Central memory CD8-positive, alpha-beta T cell (primary cell): ENCODE measurements around the gene SHPK.
A peak's percentile ranks its signal among the peaks of the same experiment; 100 is the strongest.

Source experiments
- ATAC-seq: fragments of 150-1000 bp; cut with Tn5 transposase; replicated peaks from 2 replicates; pipeline ENCODE4 v1.10.0; 2022; ENCODE audit warnings: mild to moderate bottlenecking, moderate FRiP score, moderate number of reproducible peaks; ENCODE audit not compliant: poor library complexity, severe bottlenecking; ENCODE audit errors: extremely low read depth
- DNase-seq, 2 donors: peaks; one replicate each; pipeline ENCODE4 v3.0.0; 2021; ENCODE audit warnings: low spot score in 2 of 2
- H3K27ac Mint-ChIP-seq: one replicate; pipeline ENCODE4 v1.8.0; 2022; ENCODE audit warnings: low read depth, mild to moderate bottlenecking, moderate library complexity, mixed read lengths
- H3K27me3 Mint-ChIP-seq: one replicate; pipeline ENCODE4 v1.8.0; 2022; ENCODE audit warnings: mixed read lengths
- H3K36me3 Mint-ChIP-seq: one replicate; pipeline ENCODE4 v1.8.0; 2022; ENCODE audit warnings: mild to moderate bottlenecking, moderate library complexity, mixed read lengths; ENCODE audit not compliant: insufficient read depth
- H3K4me1 Mint-ChIP-seq: one replicate; pipeline ENCODE4 v1.8.0; 2022; ENCODE audit warnings: mixed read lengths
- H3K4me3 Mint-ChIP-seq: one replicate; pipeline ENCODE4 v1.8.0; 2022; ENCODE audit warnings: mild to moderate bottlenecking, moderate library complexity, mixed read lengths
- H3K9me3 Mint-ChIP-seq: one replicate; pipeline ENCODE4 v1.8.0; 2022; ENCODE audit warnings: mixed read lengths

The SHPK gene

GRCh38 chr17:3636154-3636907, at the start of gene SHPK, which contains the start of gene CTNS:
TSS of gene SHPK (minus strand) at chr17:3636250. CDS start at chr17:3636219, 31 bp downstream.
TSS of gene CTNS (plus strand) at chr17:3636760. CDS start at chr17:3640207, 3,447 bp downstream.
- no peaks in the 10 kb centered on the region for H3K9me3 Mint-ChIP-seq
- H3K27me3 Mint-ChIP-seq: no peaks in the 10 kb centered on the region
- peak within 1 kb of the TSS; percentile 93 for H3K4me3 Mint-ChIP-seq
- H3K27ac Mint-ChIP-seq: peak within 1 kb of the TSS; percentile 98
- ATAC-seq (peak; percentile 99), DNase-seq (peak; percentile 90 to 92)
- peaks cover 16% of the 10 kb centered on the region for H3K4me1 Mint-ChIP-seq
- H3K36me3 Mint-ChIP-seq: peaks cover 12% of the 10 kb centered on the region

DNA sequence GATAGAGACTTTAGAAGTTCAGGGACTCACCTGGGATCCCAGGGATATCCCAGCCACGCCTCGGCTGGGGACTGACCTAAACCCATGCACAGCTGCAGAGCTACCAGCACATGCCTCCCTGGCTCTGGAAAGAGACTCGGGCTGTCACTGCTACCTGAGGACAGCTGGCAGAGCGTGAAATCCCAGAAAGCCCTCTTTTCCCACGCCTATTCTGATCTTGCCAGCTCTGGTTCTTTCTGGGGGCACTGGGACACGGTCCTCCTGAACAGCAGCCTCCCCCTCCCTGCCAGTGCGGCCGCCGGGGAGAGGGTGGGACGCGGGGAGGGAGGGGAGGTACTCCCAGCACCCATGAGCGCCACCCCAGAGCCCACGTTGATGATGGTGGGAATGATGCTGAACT, 49.1 kb upstream of the SHPK start:
- H3K9me3 Mint-ChIP-seq: no peaks in the 10 kb centered on the region
- ATAC-seq (no peak), DNase-seq (no peak)
- H3K27me3 Mint-ChIP-seq: no peaks in the 10 kb centered on the region
- peak overlapping the region; percentile 65 for H3K27ac Mint-ChIP-seq
- H3K4me1 Mint-ChIP-seq: peaks cover 11% of the 10 kb centered on the region
- H3K36me3 Mint-ChIP-seq: peaks cover 14% of the 10 kb centered on the region
- no peak overlapping the region for H3K4me3 Mint-ChIP-seq

GRCh38 chr17:3683054-3683511, 47.0 kb upstream of the SHPK start:
- H3K27ac Mint-ChIP-seq: no peak overlapping the region
- peaks cover 10% of the 10 kb centered on the region for H3K36me3 Mint-ChIP-seq
- peak; percentile 73 for ATAC-seq
- no peaks in the 10 kb centered on the region for H3K27me3 Mint-ChIP-seq
- H3K4me3 Mint-ChIP-seq: no peak overlapping the region
- no peaks in the 10 kb centered on the region for H3K9me3 Mint-ChIP-seq
- peak; percentile 37 to 46 for DNase-seq
- peaks cover 11% of the 10 kb centered on the region for H3K4me1 Mint-ChIP-seq

GRCh38 chr17:3682033-3682432, 46.0 kb upstream of the SHPK start:
- Mint-ChIP-seq H3K4me3 (no peak overlapping the region), H3K36me3 (peaks cover 11% of the 10 kb centered on the region), H3K27me3 (no peaks in the 10 kb centered on the region), H3K9me3 (no peaks in the 10 kb centered on the region), H3K4me1 (peaks cover 11% of the 10 kb centered on the region), H3K27ac (no peak overlapping the region)
- ATAC-seq: no peak
- no peak for DNase-seq

DNA sequence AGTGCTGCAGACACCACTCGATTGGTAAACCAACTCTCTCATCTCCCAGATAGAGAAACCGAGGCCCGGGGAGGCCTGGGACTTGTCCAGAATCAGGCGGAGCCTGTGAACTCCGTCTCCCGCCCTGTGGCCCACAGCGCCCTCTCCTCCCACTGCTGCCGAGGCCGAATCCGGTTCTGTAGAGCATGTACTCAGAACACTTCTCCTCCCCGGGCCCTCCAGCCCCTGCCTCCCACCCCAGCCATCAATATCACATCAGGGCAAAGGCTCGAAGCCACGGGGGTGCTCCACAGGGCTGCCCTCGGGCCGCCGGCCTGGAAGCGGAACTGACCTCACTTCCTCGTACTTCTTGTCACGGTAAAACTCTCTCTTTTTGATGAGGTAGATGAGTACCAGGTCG, 45.5 kb upstream of the SHPK start:
- no peaks in the 10 kb centered on the region for H3K27me3 Mint-ChIP-seq
- H3K36me3 Mint-ChIP-seq: peaks cover 11% of the 10 kb centered on the region
- H3K9me3 Mint-ChIP-seq: no peaks in the 10 kb centered on the region
- H3K4me3 Mint-ChIP-seq: no peak overlapping the region
- DNase-seq (no peak), ATAC-seq (no peak)
- H3K27ac Mint-ChIP-seq: no peak overlapping the region
- H3K4me1 Mint-ChIP-seq: peaks cover 11% of the 10 kb centered on the region

GRCh38 chr17:3681057-3681456, 45.0 kb upstream of the SHPK start:
- Mint-ChIP-seq H3K4me1 (peaks cover 11% of the 10 kb centered on the region), H3K4me3 (no peak overlapping the region), H3K27me3 (no peaks in the 10 kb centered on the region), H3K9me3 (no peaks in the 10 kb centered on the region), H3K36me3 (peaks cover 11% of the 10 kb centered on the region), H3K27ac (no peak overlapping the region)
- no peak for ATAC-seq
- DNase-seq: no peak

GRCh38 chr17:3679531-3680126, 43.6 kb upstream of the SHPK start:
- DNase-seq: no peak
- no peaks in the 10 kb centered on the region for H3K27me3 Mint-ChIP-seq
- peaks cover 5% of the 10 kb centered on the region for H3K36me3 Mint-ChIP-seq
- H3K27ac Mint-ChIP-seq: no peak overlapping the region
- H3K9me3 Mint-ChIP-seq: no peaks in the 10 kb centered on the region
- ATAC-seq: no peak
- H3K4me1 Mint-ChIP-seq: peaks cover 11% of the 10 kb centered on the region
- H3K4me3 Mint-ChIP-seq: no peak overlapping the region

- Mint-ChIP-seq H3K4me1 (peaks cover 11% of the 10 kb centered on the region), H3K4me3 (no peak overlapping the region), H3K27ac (no peak overlapping the region), H3K36me3 (peaks cover 5% of the 10 kb centered on the region), H3K9me3 (no peaks in the 10 kb centered on the region), H3K27me3 (no peaks in the 10 kb centered on the region)
- no peak for DNase-seq
- no peak for ATAC-seq
Observed at GRCh38 chr17:3678821-3679530, 42.9 kb upstream of the SHPK start.

DNA sequence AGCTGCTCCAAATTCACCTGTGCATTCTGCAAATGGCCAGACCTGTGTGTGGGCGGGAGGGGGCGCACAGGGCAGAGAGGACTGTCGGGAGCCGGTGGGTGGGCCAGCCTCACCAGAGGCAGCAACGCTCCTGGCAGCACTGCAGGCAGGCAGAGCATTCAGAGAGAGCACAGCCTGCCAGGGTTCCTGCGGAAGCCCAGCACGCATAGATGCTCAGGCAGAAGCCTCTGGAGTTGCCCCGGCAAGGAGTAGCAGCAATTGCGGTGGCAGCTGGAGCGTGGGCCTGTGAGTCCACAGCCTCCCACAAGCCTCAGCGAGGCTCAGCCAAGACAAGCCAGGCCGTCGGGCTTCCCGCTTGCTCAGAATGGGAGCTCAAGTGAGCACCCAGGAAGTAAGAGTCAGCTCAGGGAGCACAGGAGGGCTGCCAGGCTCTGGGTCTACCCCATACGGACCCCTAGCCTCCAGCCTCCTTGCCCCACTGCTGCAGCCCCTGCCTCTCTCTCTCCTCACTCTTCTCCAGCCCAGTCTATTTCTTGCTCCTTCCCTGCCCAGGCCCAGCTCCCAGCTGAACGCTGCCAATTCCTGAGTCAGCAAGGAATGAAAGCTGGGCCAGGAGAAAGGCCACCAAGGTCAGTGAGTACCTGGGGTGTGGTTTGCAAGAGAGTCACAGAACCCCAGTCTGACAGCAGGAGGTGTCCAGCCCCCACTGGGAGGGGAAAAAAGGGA, 42.2 kb upstream of the SHPK start:
- Mint-ChIP-seq H3K4me3 (no peak overlapping the region), H3K9me3 (no peaks in the 10 kb centered on the region), H3K27ac (no peak overlapping the region), H3K4me1 (peaks cover 9% of the 10 kb centered on the region), H3K27me3 (no peaks in the 10 kb centered on the region), H3K36me3 (peaks cover 5% of the 10 kb centered on the region)
- DNase-seq (no peak), ATAC-seq (no peak)

DNA sequence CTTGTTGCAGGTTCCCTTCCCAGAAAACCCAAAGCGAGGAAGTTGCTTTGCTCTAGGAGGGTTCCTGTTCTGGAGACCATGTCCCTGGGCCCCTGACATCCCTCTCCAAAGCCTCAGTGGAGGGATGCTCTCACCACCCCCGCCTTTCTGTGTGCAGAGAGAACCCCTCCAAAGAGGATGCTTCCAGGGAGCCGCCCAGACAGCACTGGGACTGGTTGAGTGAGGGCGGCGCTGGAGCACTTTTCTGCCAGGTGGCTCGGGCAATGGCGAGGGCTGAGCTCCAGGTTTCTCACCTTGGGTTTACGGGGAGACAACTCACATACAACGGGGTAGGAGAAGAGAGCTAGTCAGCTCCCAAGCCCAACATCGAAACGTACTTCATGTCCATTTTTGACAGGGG, 39.8 kb upstream of the SHPK start:
- ATAC-seq: no peak
- no peaks in the 10 kb centered on the region for H3K27me3 Mint-ChIP-seq
- H3K4me1 Mint-ChIP-seq: peaks cover 6% of the 10 kb centered on the region
- H3K27ac Mint-ChIP-seq: no peak overlapping the region
- H3K9me3 Mint-ChIP-seq: no peaks in the 10 kb centered on the region
- no peak overlapping the region for H3K4me3 Mint-ChIP-seq
- no peak for DNase-seq
- H3K36me3 Mint-ChIP-seq: peaks cover 5% of the 10 kb centered on the region

DNA sequence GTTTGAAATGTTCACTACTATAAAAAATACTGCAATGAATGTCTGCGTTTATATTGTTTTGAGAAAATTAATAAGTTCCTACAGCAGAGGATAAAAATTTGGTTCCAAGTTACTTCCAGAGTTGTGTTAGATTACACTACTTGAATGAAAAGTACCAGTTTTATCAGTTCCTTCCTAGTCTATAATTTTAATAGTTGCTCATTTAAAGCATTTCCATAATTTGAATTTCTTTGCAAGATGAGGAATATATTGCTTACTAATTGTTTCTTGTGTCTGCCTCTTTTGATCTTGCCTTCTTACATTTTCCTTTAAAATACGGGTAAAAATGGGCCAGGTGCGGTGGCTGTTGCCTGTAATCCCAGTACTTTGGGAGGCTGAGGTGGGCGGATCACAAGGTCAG, 36.5 kb upstream of the SHPK start:
- DNase-seq: no peak
- Mint-ChIP-seq H3K4me1 (peaks cover 19% of the 10 kb centered on the region), H3K27ac (no peak overlapping the region), H3K9me3 (no peaks in the 10 kb centered on the region), H3K27me3 (no peaks in the 10 kb centered on the region), H3K36me3 (peaks cover 9% of the 10 kb centered on the region), H3K4me3 (no peak overlapping the region)
- ATAC-seq: no peak

DNA sequence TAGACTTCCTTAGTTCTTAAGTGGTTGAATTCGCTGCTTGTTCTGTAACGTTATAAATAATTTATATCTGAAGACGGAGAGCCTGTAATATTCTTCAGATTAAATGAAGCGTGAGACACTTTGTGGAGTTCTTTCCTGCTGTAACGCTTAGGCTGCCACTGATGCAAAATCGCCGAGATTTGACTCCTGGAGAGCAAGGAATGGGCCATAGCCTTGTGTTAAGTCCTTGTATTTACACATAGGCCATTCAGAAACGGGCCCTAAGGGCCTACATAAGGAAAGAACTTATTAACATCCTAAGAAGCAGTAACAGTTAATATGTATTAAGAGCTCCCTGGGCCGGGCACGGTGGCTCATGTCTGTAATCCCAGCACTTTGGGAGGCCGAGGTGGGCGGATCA, 33.5 kb upstream of the SHPK start:
- peaks cover 14% of the 10 kb centered on the region for H3K36me3 Mint-ChIP-seq
- ATAC-seq: no peak
- H3K4me3 Mint-ChIP-seq: peak overlapping the region; percentile 95
- H3K27me3 Mint-ChIP-seq: no peaks in the 10 kb centered on the region
- H3K9me3 Mint-ChIP-seq: no peaks in the 10 kb centered on the region
- DNase-seq: no peak
- H3K4me1 Mint-ChIP-seq: peaks cover 22% of the 10 kb centered on the region
- H3K27ac Mint-ChIP-seq: peak overlapping the region; percentile 95
